PC-9 (cell line): ENCODE results near the gene CLDN19.

Experiments used
- EZH2 ChIP-seq: fragments of 200-600 bp; sonication (generic); IDR thresholded peaks from 2 replicates; pipeline ENCODE4 v1.8.0; 2017; ENCODE audit warnings: antibody characterized with exemption, low read depth
- TF ChIP-seq, protein P1 (sequence below): fragments of 200-600 bp; sonication (generic); conservative IDR thresholded peaks from 2 replicates; pipeline ENCODE4 v1.6.1; 2017; ENCODE audit warnings: mixed run types, antibody characterized with exemption, mild to moderate bottlenecking, moderate library complexity

DNA sequence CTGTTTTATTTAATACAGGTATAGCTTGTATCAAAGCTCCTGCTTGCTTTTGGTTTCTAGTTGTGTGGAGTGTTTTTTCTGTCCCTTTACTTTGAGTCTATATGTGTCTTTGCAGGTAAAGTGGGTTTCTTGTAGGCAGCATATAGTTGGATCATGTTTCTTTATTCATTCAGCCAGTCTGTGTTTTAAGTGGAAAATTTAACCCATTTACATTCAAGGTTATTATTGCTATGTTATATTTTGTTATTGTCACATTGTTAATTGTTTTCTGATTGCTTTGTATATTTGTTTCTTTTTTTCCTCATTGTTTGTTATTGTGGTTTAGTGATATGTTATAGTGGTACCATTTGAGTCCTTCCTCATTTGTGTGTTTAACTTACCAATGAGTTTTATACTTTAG is 26.7 kb downstream of the CLDN19 start:
- no peak for TF ChIP-seq EZH2
- TF ChIP-seq, protein P1, sequence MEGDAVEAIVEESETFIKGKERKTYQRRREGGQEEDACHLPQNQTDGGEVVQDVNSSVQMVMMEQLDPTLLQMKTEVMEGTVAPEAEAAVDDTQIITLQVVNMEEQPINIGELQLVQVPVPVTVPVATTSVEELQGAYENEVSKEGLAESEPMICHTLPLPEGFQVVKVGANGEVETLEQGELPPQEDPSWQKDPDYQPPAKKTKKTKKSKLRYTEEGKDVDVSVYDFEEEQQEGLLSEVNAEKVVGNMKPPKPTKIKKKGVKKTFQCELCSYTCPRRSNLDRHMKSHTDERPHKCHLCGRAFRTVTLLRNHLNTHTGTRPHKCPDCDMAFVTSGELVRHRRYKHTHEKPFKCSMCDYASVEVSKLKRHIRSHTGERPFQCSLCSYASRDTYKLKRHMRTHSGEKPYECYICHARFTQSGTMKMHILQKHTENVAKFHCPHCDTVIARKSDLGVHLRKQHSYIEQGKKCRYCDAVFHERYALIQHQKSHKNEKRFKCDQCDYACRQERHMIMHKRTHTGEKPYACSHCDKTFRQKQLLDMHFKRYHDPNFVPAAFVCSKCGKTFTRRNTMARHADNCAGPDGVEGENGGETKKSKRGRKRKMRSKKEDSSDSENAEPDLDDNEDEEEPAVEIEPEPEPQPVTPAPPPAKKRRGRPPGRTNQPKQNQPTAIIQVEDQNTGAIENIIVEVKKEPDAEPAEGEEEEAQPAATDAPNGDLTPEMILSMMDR, result no peak
